Activated CD4-positive, alpha-beta T cell treated with anti-CD3 and anti-CD28 coated beads, Interleukin-2, amount 10 ng/mL, durations not matched to agents 24 days and 14 days (primary cell): ENCODE results near the gene SLC6A4. TPM values are rescaled to one million over a fixed set of nuclear protein-coding genes. Genes with fewer than 3 reads are reported as not detected.

Source experiments
- DNase-seq: peaks from one replicate; pipeline ENCODE4 v3.0.0; 2022
- H3K27ac Mint-ChIP-seq: one replicate; pipeline ENCODE4 v1.8.0; 2022; ENCODE audit warnings: mild to moderate bottlenecking, mixed read lengths
- H3K27me3 Mint-ChIP-seq: one replicate; pipeline ENCODE4 v1.8.0; 2022; ENCODE audit warnings: mixed read lengths
- H3K36me3 Mint-ChIP-seq: one replicate; pipeline ENCODE4 v1.8.0; 2022; ENCODE audit warnings: low read depth, mild to moderate bottlenecking, mixed read lengths
- H3K4me1 Mint-ChIP-seq: one replicate; pipeline ENCODE4 v1.8.0; 2021; ENCODE audit warnings: mixed read lengths
- H3K4me3 Mint-ChIP-seq: one replicate; pipeline ENCODE4 v1.8.0; 2022; ENCODE audit warnings: mild to moderate bottlenecking, moderate library complexity, mixed read lengths
- H3K9me3 Mint-ChIP-seq: one replicate; pipeline ENCODE4 v1.8.0; 2021; ENCODE audit warnings: mixed read lengths
- intact Hi-C: fragments of 100-400 bp; cut with micrococcal nuclease; formaldehyde crosslinking; loops from one replicate; pipeline ENCODE4 v1.15.1; 2023
- total RNA-seq: library from RNA; stranded (reverse); gene quantifications from 2 replicates; pipeline ENCODE4 v1.2.3, GENCODE V29; 2022

Gene SLC6A4
- total RNA-seq, 1 donor from 2014 or later, result not detected

GRCh38 chr17:30249460-30249859 lies 14.0 kb upstream of the SLC6A4 start:
- Mint-ChIP-seq H3K27me3 (no peaks in the 10 kb centered on the region), H3K27ac (no peak overlapping the region), H3K36me3 (peaks cover 54% of the 10 kb centered on the region), H3K4me3 (no peak overlapping the region), H3K9me3 (no peaks in the 10 kb centered on the region), H3K4me1 (no peaks in the 10 kb centered on the region)
- no peak for DNase-seq
- intact Hi-C loops, result no loop called here

GRCh38 chr17:30248786-30249185 lies 13.3 kb upstream of the SLC6A4 start:
- Mint-ChIP-seq H3K4me1 (no peaks in the 10 kb centered on the region), H3K36me3 (peaks cover 54% of the 10 kb centered on the region), H3K27me3 (no peaks in the 10 kb centered on the region), H3K4me3 (no peak overlapping the region), H3K27ac (no peak overlapping the region), H3K9me3 (no peaks in the 10 kb centered on the region)
- no peak for DNase-seq
- intact Hi-C loops, result no loop called here

GRCh38 chr17:30246460-30246859 lies 11.0 kb upstream of the SLC6A4 start:
- H3K4me1 Mint-ChIP-seq, result no peaks in the 10 kb centered on the region
- H3K27ac Mint-ChIP-seq, result no peak overlapping the region
- H3K9me3 Mint-ChIP-seq, result no peaks in the 10 kb centered on the region
- peaks cover 2% of the 10 kb centered on the region for H3K27me3 Mint-ChIP-seq
- no peak overlapping the region for H3K4me3 Mint-ChIP-seq
- intact Hi-C loops, result no loop called here
- DNase-seq, result no peak
- peaks cover 44% of the 10 kb centered on the region for H3K36me3 Mint-ChIP-seq

GRCh38 chr17:30244853-30245385 lies 9.4 kb upstream of the SLC6A4 start:
- no peak overlapping the region for H3K4me3 Mint-ChIP-seq
- peaks cover 33% of the 10 kb centered on the region for H3K36me3 Mint-ChIP-seq
- no peak for DNase-seq
- H3K27me3 Mint-ChIP-seq, result peaks cover 6% of the 10 kb centered on the region
- no peaks in the 10 kb centered on the region for H3K4me1 Mint-ChIP-seq
- intact Hi-C loops, result no loop called here
- H3K9me3 Mint-ChIP-seq, result no peaks in the 10 kb centered on the region
- H3K27ac Mint-ChIP-seq, result no peak overlapping the region

DNA sequence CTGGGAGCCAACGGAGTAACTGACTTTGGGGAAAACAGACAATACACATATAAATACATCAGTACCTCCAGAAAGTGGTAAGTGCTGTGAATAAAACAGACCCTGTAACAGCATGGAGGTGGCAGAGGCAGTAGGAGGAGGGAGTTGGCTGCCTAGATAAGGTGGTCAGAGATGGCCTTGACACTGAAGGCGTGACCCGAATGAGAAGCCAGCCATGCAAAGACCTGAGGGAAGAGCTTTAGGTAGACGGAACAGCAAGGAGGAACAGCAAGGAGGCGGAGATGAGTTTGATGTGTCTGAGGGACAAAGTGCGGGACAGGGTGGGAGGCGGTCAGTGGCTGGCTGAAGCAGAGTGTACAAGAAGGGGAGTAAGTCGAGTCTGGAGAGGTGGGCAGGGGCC lies 8.1 kb upstream of the SLC6A4 start:
- Mint-ChIP-seq H3K4me3 (no peak overlapping the region), H3K4me1 (peaks cover 4% of the 10 kb centered on the region), H3K27me3 (peaks cover 17% of the 10 kb centered on the region), H3K27ac (no peak overlapping the region), H3K36me3 (peaks cover 24% of the 10 kb centered on the region), H3K9me3 (no peaks in the 10 kb centered on the region)
- DNase-seq, result no peak
- intact Hi-C loops, result no loop called here

- Mint-ChIP-seq H3K4me1 (peaks cover 8% of the 10 kb centered on the region), H3K9me3 (no peaks in the 10 kb centered on the region), H3K27ac (no peak overlapping the region), H3K36me3 (peaks cover 19% of the 10 kb centered on the region), H3K27me3 (peaks cover 23% of the 10 kb centered on the region), H3K4me3 (no peak overlapping the region)
- no peak for DNase-seq
- intact Hi-C loops, result no loop called here
Measured at GRCh38 chr17:30243002-30243401, 7.5 kb upstream of the SLC6A4 start.

DNA sequence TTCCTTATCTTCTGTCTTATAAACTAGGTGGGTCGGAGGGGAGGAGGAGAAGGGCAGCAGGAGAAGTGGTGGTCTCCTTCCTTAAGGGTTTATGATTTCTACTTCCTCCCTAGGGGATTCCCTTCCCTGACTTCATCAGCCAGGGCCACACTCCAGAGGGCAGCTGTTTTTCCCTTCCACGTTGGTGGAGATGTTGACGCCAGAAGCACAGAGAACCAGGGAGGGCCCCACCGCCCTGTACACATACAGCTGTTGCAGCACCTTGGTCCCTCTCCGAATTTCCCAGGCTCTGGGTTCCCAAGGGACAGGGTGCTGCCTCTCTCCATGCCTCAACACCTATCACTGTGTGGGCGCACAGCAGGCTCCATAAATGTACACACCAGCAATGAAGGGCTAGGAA lies 5.6 kb upstream of the SLC6A4 start:
- DNase-seq, result no peak
- H3K4me1 Mint-ChIP-seq, result peaks cover 14% of the 10 kb centered on the region
- no peaks in the 10 kb centered on the region for H3K9me3 Mint-ChIP-seq
- intact Hi-C loops, result no loop called here
- H3K4me3 Mint-ChIP-seq, result no peak overlapping the region
- peaks cover 5% of the 10 kb centered on the region for H3K36me3 Mint-ChIP-seq
- peaks cover 40% of the 10 kb centered on the region for H3K27me3 Mint-ChIP-seq
- H3K27ac Mint-ChIP-seq, result no peak overlapping the region

DNA sequence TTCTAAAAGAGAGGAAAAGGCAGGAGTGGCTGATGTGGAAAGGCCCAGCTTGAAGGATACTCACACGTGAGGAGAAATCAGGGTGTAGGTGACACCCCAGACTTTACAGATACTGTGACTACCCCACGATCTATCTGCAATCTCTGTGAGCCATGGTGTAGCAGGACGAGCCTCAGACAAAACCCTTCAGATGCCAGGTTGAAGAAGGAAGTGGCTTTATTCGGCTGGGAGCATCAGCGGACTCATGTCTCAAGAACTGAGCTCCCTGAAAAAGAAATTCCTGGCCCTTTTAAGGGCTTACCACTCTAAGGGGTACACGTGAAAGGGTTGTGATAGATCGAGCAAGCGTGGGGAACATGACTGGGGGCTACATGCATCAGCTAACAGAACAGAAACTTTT lies 4.7 kb upstream of the SLC6A4 start:
- H3K4me3 Mint-ChIP-seq, result no peak overlapping the region
- H3K27me3 Mint-ChIP-seq, result peaks cover 42% of the 10 kb centered on the region
- intact Hi-C loops, result no loop called here

GRCh38 chr17:30239089-30239462 lies 3.6 kb upstream of the SLC6A4 start:
- Mint-ChIP-seq H3K36me3 (peaks cover 4% of the 10 kb centered on the region), H3K4me1 (peaks cover 20% of the 10 kb centered on the region), H3K27me3 (peaks cover 51% of the 10 kb centered on the region), H3K4me3 (no peak overlapping the region), H3K27ac (no peak overlapping the region), H3K9me3 (no peaks in the 10 kb centered on the region)
- intact Hi-C loops, result loop anchor here (10.0 kb wide), 1 partner anchor 134 kb away; no protein-coding TSS in a partner anchor
- no peak for DNase-seq

More for the DNA sequence above, 4.7 kb upstream of the SLC6A4 start:
- H3K36me3 Mint-ChIP-seq, result peaks cover 5% of the 10 kb centered on the region
- H3K9me3 Mint-ChIP-seq, result no peaks in the 10 kb centered on the region
- no peak for DNase-seq
- peaks cover 15% of the 10 kb centered on the region for H3K4me1 Mint-ChIP-seq
- no peak overlapping the region for H3K27ac Mint-ChIP-seq

DNA sequence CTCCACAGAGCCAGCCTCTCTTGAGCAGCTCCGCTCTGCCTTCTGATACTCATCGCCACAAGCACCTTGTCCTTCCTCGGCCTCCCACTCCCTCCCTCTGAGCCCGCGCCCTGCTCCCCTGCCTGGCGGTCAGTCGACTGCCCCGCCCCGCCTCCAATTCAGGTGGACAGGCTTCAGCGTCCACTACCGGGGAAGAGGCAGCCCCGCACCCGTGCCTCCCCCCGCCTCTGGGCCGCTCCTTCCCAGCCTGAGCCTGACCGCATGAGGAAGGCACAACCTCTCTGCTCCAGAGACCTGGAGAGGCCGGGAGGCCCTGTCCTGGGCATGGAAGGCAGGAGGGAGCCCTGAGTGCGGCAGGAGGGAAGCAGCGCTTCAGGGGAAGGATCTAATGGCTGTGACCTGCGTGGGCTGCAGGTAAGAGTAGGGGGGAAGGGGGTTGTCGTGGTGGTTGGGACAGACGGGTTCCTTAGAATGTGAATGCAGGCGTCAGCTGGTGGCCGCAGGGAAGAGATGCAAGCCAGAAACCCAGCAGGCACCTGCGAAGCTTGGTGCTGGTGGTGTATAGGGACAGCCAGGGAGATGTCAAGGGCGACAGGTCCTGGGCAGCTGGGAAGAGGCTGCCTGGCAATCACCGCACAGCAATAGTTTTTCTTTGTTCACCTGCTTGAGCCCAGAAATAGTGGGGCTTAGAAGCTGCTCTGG lies 3.0 kb upstream of the SLC6A4 start:
- H3K27me3 Mint-ChIP-seq, result peaks cover 56% of the 10 kb centered on the region
- intact Hi-C loops, result loop anchor here (10.0 kb wide), 1 partner anchor 134 kb away; no protein-coding TSS in a partner anchor
- DNase-seq, result no peak

DNA sequence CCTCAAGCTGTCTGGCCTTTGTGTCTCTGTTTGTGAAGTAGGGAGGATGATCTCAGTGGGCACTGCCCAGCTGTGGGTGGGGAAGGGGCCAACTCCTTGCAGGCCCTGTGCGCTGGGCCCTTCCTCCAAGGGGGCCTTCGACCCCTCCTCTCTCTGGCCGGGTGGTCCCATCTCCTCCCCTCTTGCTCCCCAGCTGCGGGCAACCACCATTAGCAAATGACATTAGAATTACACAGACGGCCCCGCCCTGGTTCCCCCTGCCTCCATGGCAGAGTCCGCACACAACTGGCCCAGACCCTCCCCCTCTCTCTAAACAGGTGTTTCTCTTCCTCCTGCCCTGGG lies 2.5 kb upstream of the SLC6A4 start:
- Mint-ChIP-seq H3K27ac (no peak overlapping the region), H3K36me3 (peaks cover 2% of the 10 kb centered on the region), H3K4me3 (no peak overlapping the region), H3K9me3 (no peaks in the 10 kb centered on the region), H3K4me1 (peaks cover 20% of the 10 kb centered on the region), H3K27me3 (peaks cover 61% of the 10 kb centered on the region)
- intact Hi-C loops, result loop anchor here (10.0 kb wide), 1 partner anchor 133 kb away; no protein-coding TSS in a partner anchor
- DNase-seq, result no peak

More for the DNA sequence above, 3.0 kb upstream of the SLC6A4 start:
- peaks cover 2% of the 10 kb centered on the region for H3K36me3 Mint-ChIP-seq
- H3K9me3 Mint-ChIP-seq, result no peaks in the 10 kb centered on the region
- H3K4me3 Mint-ChIP-seq, result no peak overlapping the region
- H3K27ac Mint-ChIP-seq, result no peak overlapping the region
- H3K4me1 Mint-ChIP-seq, result peaks cover 20% of the 10 kb centered on the region

- Mint-ChIP-seq H3K27me3 (peaks cover 66% of the 10 kb centered on the region), H3K9me3 (no peaks in the 10 kb centered on the region), H3K27ac (no peak overlapping the region), H3K4me1 (peaks cover 20% of the 10 kb centered on the region), H3K36me3 (peaks cover 2% of the 10 kb centered on the region), H3K4me3 (peak overlapping the region; percentile 42)
- intact Hi-C loops, result loop anchor here (10.0 kb wide), 1 partner anchor 133 kb away; no protein-coding TSS in a partner anchor
- DNase-seq, result no peak
Measured at GRCh38 chr17:30237296-30238002, 2.0 kb upstream of the SLC6A4 start.

GRCh38 chr17:30236766-30237165 lies 1.3 kb upstream of the SLC6A4 start:
- intact Hi-C loops, result loop anchor here (10.0 kb wide), 1 partner anchor 132 kb away; no protein-coding TSS in a partner anchor
- DNase-seq, result peak; percentile 65
- Mint-ChIP-seq H3K4me3 (peak overlapping the region; percentile 59), H3K9me3 (no peaks in the 10 kb centered on the region), H3K4me1 (peaks cover 20% of the 10 kb centered on the region), H3K27ac (no peak overlapping the region), H3K27me3 (peaks cover 71% of the 10 kb centered on the region), H3K36me3 (peaks cover 2% of the 10 kb centered on the region)

DNA sequence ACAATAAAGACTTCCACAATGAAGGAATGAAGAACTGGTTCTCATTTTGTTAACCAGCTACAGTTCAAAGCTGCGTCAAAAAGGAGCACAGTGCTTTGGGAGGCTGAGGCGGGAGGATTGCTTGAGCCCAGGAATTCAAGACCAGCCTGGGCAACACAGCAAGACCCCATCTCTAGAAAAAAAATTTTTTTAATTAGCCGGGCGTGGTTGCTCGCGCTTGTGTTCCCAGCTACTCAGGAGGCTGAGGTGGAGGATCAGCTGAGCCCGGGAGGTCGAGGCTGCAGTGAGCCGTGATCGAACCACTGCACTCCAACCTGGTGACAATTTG lies 764 bp upstream of the SLC6A4 start:
- Mint-ChIP-seq H3K36me3 (peaks cover 2% of the 10 kb centered on the region), H3K4me3 (peak overlapping the region; percentile 79), H3K9me3 (no peaks in the 10 kb centered on the region), H3K27me3 (peaks cover 73% of the 10 kb centered on the region), H3K27ac (no peak overlapping the region), H3K4me1 (peaks cover 20% of the 10 kb centered on the region)
- no peak for DNase-seq
- intact Hi-C loops, result loop anchor here (10.0 kb wide), 1 partner anchor 131 kb away; no protein-coding TSS in a partner anchor
